Stimulated activated CD4-positive, alpha-beta T cell treated with anti-CD3 and anti-CD28 coated beads, Interleukin-4, amount 100 ng/mL, for 1 hour (primary cell): ENCODE results near the gene EMD.
"Not testable (repeated sequence)": the region's sequence is repeated elsewhere in the genome, so short reads cannot be mapped to it uniquely, and the experiment has no call there.

ENCODE experiments used
- DNase-seq: peaks from one replicate; pipeline ENCODE4 v3.0.0-alpha.2; 2020

Gene EMD

DNA sequence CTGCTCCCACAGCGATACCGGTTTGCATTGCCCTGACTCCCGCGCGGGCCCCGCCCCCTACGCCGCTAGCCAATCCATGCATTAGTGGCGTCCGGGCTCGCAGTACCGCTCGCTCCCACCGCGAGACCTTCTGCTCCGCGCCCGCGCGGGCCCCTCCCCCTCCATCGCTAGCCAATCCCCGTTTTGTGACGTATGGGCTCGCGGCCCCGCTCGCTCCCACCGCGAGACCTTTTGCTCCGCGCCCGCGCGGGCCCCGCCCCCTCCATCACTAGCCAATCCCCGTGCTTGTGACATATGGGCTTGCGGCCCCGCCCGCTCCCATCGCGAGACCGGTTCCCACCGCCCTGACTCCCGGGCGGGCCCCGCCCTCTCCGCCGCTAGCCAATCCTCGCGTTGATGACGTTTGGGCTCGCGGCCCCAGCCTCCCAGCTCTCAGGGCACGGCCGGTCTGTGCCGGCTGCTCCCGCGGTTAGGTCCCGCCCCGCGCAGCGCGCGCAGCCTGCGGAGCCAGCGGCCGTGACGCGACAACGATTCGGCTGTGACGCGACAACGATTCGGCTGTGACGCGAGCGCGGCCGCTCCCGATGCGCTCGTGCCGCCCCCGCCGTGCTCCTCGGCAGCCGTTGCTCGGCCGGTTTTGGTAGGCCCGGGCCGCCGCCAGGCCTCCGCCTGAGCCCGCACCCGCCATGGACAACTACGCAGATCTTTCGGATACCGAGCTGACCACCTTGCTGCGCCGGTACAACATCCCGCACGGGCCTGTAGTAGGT is at the start of gene EMD:
Gene EMD (plus strand): TSS at position 497 of the 770 bp plus-strand sequence. CDS start 190 bp downstream, at position 687.
- DNase-seq: peak; percentile 94

DNA sequence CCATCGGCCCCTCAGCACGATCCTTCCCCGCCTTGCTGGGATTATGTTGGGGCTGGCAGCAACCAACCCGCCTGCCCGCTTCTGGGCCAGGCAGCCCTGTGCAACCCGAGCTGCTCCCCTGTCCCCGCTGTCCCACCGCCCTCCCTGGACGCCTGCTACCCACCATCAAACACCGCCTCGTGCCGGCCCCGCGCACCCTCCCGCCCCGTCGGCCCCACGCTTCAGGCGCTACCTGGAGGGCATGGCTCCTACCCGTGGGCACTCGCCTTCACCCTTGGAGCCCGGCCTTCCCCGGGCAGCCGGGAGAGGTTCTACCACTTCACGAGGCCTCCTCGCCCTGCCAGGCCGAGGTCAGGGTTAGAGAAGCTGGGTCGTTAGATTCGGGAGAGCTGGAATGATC is 46.5 kb upstream of the EMD start:
- no peak for DNase-seq

DNA sequence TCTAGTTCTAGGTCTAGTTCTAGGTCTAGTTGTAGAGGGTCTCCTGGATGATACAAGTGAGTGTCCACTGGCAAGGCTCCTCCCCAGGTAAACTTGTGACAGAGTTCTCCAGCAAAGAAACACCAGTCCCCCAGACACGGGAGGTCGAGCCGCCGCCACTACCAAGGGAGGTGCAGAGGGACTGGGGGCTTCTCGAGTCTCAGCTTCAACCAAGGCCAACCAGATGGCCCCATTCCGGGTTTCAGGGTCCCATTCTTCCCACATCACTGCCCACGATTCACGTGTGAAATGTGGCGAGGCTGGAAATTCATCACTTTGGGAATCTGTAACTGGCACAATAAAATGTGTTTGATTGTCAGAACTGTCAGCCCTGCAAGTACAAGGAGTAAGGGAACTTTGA is 46.0 kb upstream of the EMD start:
- DNase-seq: no peak

DNA sequence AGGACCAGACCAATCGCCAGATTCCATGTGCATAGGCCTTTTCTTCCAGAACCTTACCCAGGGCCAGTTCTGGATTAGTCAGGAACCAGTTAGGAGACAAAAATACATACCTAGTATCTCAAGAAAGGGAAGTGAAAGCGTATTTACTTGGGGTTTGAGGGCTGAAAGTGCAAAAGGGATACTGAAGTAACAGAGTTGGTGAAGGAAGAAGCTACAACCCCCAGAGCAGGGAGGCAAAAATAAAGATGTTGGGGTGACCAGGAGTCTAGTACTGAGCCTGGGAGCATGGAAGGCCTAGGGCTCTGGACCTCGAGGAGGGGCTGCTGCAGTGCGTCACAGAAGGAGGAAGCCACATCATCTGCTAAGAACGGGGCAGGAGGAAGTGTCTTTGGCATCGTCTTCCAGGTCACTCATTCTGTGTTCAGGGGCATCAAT is 45.2 kb upstream of the EMD start:
- no peak for DNase-seq

DNA sequence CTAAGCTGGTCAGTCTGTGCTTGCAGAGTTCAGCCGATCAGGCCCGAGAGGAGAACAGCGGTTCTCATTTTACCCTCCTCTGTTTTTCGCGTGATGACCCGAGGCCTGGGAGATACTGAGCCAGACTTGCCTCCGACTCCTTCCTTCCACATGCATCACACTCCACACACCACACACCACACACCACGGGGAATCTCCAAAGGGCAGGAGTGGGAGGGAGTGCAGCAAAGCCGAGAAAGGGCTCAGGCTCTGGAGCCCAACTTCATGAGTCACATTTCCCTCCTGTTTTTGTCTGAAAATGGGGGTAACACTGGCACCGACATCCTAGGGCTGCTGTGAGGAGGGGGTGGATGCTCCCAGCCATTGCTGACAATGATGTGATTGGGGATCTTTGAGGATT is 44.6 kb upstream of the EMD start:
- no peak for DNase-seq

DNA sequence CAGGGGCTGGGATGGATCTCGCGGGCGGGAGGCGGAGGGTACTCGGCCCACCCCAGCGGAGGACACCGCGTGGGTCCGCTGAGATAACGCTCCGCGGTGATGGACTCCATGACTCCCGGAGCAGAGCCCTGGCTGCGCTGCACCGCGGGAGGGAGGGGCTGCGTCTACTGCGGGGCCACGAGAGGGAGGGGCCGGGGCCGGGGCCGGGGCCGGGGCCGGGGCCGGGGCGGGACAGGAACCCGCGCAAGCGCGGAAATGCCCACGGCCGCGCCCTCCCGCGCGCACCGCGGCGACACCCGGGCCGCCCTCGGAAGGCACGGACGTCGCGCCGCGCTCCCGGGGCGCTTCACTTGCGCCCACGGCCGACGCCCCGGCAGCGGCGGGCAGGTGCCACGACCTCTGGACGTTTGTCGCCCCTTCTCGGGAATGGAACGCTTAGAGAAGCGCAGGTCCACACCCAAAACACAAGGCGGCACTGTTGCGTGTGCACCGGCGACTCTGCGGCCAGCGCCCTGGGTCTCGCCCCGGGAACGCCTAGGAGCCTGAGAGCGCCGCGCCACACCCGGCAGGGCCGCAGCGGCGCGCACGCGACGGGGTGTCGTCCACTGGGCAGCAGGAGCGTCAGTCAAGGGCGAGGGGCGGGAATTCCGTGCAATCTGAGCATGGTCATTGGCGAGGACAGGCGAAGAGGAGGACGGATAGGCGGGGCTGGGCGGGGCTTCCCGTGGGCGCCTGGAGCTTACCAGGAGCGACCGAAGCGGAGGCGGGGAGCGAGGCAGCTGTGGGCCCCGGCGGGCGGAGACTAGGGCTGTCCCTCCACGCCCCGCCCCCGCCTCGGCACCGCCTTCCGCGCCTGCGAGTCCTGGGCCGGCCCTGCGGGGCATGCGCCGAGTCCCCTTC is 37.4 kb upstream of the EMD start:
- DNase-seq: not testable (repeated sequence)

DNA sequence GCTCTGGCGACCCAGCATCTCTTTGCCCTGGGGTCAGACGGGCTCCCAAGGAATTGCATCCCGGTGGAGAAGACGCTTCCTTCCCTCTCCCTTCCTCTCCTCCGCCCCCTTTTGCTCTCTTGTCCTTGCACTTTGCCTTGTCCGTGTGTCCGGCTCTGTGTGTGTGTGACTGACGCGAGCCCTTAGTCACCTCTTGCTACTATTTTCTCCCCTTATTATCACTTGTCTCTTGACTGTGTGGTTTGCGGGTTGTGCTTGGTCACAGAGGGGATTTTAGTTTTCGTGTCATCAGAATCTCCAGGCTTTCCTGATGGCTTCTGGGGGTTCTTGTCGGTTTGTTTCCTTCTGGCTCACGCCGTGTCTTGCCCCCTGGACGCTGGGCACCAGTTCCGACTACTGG is 36.0 kb upstream of the EMD start:
- not testable (repeated sequence) for DNase-seq

DNA sequence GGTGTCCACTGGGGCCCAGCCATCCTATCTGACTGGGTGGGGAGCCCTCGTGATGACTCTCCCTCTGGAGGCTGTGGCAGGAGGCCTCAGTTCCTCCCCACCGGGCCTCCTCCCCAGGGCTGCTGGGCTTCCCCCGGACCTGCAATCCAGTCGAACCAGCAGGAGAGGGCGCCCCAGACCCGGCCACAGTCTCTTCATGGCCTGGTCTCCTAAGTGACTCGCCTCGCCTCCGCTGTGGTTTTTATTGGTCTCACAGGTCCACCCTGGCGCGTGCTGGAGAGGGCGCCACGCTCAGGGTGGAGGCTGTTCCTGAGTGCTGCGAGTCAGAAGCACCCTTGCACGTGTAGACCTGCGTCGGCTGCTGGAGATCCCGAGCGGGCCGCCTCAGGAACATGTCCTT is 35.5 kb upstream of the EMD start:
- not testable (repeated sequence) for DNase-seq

DNA sequence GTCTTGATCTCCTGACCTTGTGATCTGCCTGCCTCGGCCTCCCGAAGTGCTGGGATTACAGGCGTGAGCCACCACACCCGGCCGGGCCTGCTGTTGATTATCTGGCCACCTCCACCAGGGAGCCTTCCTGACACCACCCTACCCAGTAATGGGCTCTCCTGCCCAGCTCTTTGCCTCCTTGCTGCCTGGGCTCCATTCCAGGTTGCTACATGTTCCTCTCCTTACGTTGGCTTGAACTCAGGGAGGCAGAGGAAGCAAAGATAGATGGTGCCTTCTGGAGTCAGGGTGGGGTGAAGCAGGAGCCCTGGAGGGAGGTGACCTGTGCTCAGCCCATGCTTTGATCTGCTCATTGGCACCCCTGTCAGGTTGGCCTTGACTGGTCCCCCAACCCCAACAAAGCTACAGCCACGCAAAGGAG is 31.0 kb upstream of the EMD start:
- no peak for DNase-seq

DNA sequence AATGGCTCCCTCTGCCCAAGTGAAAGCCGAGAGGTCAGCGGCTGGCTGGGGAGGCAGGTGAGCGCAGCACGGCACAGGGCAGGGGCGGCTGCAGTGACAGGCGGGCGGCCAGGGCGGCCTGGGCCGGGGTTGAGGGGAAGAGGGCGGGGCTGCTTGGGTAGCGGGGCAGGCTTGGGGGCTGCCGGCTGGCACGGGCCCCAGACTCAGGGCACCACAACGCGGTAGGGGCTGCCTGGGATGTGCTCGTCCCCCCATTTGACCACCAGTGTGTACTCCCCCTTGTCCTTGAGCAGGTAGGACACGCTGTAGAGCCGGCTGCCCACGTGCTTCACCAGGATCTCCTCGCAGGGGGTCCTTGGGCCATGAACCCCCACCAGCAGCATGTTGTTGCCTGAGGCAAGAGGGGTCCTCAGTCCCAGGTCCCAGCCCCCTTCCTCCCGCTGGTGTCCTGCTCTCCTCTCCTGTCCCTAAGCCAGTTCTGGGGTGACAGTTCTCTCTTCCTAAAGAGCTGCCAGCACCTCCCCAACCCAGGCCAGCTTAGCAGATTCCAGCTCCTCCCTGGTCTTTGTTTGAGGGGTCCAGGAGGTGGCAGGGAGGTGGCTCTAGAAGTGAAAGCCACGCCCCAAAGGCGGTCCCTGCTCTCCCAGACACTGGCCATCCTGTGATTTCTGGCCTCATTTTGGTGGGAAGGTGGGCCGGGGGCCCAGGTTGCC is 30.3 kb upstream of the EMD start:
- DNase-seq: no peak

DNA sequence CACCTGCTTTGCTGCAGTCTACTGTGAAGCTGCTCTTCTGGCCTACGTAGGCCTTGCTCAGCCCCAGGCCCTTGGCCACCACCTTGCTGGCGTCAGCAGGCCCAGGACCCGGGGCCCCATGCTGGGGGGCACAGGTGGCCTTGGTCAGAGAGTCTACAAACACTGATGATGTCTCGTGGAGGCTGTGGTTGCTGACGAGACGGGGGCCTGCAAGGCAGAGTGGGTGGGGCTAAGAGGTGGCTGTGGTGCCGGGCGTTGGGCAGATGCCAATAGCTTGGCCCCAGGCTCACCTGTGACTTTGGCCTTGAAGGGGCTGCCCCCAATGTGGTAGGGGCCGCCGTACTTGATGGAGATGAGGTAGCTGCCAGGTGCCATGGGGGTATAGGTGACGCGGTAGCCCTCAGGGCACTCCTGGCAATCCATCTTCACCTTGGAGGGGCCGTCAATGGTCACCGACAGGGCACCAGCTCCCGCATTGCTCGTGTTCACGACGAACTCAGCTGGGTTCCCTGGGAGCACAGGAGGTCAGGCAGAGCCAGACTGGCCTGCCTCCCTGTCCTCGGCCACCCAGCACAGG is 29.6 kb upstream of the EMD start:
- DNase-seq: no peak

DNA sequence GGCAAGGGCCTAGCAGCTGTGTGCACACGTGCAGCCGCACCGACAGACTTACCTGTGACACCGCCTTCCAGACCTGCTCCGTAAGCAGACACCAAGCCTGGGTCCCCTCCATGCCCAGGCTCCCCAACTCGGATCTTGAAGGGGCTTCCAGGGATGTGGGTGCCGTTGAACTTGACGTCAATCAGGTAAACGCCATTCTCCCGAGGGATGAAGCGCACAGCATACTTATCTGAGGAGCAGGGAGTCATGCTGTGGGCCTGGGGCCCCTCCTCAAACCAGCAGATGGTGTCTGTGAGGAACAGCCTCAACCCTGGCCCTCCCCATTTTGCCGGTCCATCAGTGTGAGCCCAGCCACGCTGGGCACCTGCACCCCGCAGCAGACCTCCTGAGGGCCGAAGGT is 29.1 kb upstream of the EMD start:
- no peak for DNase-seq

DNA sequence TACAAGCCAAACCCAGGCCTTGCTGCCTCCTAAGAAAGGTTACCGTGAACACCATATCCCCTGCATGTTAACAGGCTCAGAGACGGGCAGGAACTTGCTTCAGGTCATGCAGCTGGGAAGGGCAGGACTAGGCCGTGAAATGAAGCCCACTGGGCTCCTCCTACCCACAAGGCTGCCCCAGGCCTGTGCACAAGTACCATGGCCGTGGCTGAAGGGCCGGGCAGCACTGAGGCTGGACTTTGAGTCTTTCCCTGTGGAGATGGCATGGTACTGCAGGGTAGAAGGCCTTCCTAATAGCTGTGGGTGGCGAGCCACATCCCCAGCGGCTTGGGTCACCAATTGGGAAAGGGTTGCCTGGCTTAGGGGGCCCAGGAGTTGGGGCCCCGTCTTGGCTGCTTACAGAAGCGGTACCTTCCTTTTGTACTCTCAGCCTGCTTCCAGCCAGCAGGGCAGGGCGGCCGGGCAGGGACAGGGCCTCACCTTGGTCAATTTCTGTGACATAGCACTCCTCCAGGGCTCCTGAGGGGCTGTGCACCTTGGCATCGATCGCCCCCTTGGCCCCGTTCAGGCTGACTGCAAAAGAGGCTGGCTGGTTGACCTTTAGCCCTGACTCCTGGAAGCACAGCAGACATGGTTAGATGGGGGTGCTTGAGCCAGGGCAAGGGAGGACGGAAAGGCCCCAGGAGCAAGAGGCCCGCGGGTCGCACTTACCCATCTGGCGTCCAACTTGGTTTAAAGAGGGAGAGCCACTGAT is 28.5 kb upstream of the EMD start:
- no peak for DNase-seq

DNA sequence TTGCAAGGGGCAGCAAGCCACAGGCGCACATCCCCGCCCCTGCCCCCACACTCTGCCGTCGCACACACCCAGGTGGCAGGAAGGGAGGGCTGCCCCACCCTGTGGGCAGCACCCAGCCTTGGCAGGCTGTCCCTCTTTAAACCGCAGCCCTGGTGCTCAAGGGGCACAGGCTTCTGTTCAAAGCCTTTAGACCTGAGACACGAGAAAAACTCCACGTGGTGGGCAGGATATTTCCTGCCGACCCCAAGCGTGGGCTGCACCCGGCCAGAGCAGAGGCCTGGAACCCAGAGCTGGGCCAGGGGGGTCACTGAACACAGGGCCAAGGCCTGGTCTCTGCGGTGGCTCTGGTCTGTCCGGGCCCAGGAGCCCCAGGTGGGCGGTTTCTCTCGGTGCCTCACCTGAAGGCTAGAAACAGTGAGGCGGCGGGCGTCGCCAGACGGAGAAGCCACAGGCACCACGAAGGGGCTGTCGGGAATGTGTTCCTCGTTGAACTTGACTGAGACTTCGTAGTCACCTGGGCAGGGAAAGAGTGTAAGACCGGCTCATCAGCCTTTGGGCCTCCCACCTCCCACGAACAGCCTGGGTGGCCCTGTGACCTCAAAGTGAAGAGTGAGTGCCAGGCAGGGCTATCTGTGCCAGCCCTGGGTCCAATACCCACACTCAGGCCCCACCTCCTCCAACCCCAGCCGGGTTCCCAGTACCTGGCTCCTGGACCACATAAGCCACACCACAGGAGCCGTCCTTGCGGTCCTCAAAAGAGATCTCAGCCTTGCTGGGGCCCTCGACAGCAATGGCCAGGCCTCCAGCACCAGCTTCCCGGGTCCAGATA is 27.7 kb upstream of the EMD start:
- no peak for DNase-seq

DNA sequence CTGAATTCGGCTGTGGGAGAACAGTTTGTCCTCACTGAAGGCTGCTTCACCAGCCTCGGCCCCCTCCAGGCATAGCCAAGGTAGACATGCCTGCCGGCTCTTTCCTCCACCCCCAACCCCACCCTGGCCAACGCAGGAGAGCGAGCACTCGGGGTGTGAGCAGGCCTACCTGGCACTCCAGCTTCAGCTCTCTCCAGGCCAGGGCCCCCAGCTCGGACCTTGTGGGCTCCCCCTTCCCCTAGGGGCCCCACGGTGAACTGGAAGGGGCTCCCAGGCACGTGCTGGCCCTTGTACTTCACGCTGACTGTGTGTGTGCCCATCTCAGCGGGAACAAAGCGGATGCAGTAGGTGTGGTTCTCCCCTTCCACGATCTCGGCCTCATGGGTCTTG is 27.1 kb upstream of the EMD start:
- DNase-seq: no peak

DNA sequence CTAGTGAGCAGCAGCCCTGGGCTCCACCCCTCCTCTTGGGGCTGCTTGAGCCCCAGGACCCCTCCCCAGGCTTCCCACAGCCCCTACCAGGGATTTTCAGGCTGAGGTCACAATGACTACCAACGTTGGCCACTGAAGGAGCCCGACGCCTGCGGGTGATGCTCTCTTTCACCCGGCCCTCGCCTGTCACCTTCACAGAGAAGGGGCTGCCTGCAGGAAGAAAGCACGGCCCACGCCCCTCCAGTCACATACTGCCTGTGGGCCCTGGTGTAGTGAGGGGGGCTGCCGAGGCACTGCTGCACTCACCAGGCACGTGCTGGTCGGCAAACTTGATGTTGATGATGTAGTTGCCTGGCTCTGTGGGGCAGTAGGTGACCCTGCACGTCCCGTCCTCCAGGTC is 26.6 kb upstream of the EMD start:
- no peak for DNase-seq

DNA sequence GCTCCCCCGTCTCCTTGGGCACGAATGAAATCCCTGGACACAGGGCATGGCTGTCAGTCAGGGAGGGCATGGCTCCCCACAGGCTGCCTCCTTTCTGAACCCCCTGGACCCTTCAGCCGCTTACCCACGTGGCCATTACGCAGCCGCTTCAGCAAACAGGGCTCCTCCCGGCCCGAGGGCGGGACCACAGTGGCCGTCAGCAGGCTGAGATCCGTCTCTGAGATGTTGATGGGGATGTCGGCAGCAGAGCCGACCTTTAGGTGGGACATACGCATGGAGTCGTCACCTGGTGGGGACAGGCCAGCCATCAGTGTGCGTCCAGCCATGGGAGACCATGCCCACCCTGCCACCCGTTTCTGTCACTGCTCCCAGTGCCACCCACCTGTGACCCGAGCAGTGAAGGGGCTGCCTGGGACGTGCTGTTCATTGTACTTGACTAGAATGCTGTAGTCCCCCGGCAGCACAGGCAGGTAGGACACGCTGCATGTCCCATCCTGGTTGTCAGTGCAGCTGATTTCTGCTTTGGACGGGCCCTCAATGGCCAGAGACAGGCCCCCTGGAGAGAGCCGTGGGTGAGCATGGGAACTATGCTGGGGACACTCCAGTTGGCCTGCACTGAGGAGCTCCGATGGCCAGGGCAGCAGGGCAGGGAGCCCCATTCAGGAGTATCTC is 25.8 kb upstream of the EMD start:
- no peak for DNase-seq

DNA sequence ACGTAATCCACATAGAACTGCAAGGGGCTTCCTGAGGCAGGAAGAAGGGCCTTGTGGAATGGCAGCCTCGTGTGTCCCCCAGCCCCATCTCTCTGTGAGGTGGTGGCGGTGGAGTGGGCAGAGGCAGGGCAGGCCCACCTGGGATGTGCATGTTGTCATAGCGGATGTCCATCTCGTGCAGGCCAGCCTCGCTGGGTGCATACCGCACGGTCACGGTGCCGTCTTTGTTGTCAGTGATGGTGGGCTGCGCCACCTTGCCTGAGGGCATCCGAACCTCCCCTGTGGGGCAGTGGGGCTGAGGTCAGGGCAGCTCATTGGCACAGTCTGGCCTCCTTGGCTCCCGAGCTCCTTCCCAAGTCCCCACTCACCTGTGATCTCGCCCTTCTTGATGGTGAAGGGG is 25.1 kb upstream of the EMD start:
- DNase-seq: no peak

DNA sequence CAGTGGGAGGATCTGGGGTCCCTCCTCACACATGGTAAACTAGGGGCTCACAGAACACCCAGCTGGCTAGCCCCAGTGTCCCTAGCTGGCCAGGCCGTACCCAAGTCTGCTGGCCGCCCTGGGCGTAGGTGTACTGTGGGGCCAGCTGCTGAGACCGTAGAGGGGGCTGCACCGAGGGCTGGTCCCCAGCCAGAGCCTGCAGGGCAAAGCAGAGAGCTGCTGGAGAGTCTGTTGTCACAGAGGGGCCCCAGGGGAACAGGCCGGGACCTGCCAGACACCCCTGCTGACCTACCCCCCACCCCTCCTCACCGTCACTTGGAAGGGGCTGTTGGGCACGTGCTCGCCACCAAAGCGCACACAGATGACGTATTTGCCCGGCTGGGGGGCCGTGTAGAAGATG is 24.6 kb upstream of the EMD start:
- DNase-seq: no peak

DNA sequence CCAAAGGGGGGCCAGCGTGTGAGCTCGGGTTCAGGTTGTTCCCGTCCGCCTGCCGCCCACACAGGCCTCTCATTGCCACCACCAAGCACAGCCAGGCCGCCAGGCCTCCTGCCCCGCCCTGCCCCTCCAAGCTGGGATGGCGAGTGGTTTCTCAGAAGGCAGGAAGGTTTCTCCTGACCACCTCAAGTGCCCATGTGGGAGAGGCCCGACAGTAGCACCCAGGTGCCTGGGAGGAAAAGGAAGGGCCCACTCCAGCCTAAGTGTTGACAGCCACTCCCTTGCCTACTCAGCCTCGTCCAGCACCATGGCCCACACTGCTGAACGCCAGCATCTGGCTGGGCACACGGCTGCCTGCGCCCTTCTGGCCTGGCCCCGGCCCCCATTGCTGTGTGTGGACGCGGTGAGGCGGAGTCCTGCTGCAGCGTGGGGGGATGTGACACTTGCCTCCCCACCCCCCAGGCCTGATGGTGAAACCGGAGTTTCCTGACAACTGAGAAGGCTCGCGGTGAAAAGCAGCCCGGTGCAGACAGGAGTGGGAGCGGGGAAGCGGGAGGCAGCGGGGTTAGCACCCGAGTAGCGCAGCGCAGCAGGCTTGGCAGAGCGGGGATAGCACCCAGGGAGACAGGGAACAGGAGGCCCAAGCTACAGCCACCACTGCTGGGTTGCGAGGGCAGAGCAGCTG is 23.9 kb upstream of the EMD start:
- no peak for DNase-seq
